PFSK-1 (cell line): ENCODE data around the gene SPACA4.

ENCODE experiments used
- FOXP2 ChIP-seq: optimal IDR thresholded peaks from 2 replicates; pipeline ENCODE3; 2011; ENCODE audit warnings: borderline replicate concordance, control low read depth, inconsistent platforms; ENCODE audit not compliant: insufficient read depth; ENCODE audit errors: extremely low read length, extremely low read depth
- POLR2AphosphoS5 ChIP-seq: IDR thresholded peaks from 2 replicates; pipeline ENCODE4 v1.6.1; 2012; ENCODE audit warnings: low read depth, mild to moderate bottlenecking, control low read depth, low read length, moderate library complexity
- REST ChIP-seq, 2 experiments: IDR thresholded peaks; 2 replicates each; pipeline versions ENCODE4 v1.6.1 to v1.8.0; 2011 to 2012; ENCODE audit warnings: low read depth in 2 of 2, low read length in 2 of 2, control low read depth in 1 of 2, inconsistent platforms in 1 of 2, mild to moderate bottlenecking in 1 of 2, moderate library complexity in 1 of 2; ENCODE audit not compliant: insufficient read depth in 1 of 2
- SIN3A ChIP-seq: IDR thresholded peaks from 2 replicates; pipeline ENCODE4 v1.6.1; 2012; ENCODE audit warnings: mild to moderate bottlenecking, low read length, moderate library complexity, borderline replicate concordance; ENCODE audit not compliant: insufficient read depth
- TAF1 ChIP-seq: IDR thresholded peaks from 2 replicates; pipeline ENCODE4 v1.6.1; 2012; ENCODE audit warnings: low read length, control low read depth, borderline replicate concordance; ENCODE audit not compliant: insufficient read depth

Gene SPACA4

GRCh38 chr19:48565090-48565489 is 41.5 kb upstream of the SPACA4 start:
- no peak for TF ChIP-seq FOXP2
- no peak for TF ChIP-seq TAF1
- TF ChIP-seq POLR2AphosphoS5, result no peak
- TF ChIP-seq SIN3A, result no peak
- no peak for TF ChIP-seq REST (IDR thresholded peaks at IDR 0.05; ENCODE audit: insufficient read depth in 1 of 2, low read depth in 2 of 2, low read length in 2 of 2)

GRCh38 chr19:48568345-48568886 is 38.1 kb upstream of the SPACA4 start:
- TF ChIP-seq TAF1, result no peak
- TF ChIP-seq POLR2AphosphoS5, result no peak
- TF ChIP-seq REST (IDR thresholded peaks at IDR 0.05; ENCODE audit: insufficient read depth in 1 of 2, low read depth in 2 of 2, low read length in 2 of 2), result no peak
- no peak for TF ChIP-seq FOXP2
- no peak for TF ChIP-seq SIN3A

GRCh38 chr19:48569814-48570213 is 36.7 kb upstream of the SPACA4 start:
- TF ChIP-seq POLR2AphosphoS5, result no peak
- TF ChIP-seq SIN3A, result no peak
- TF ChIP-seq FOXP2, result no peak
- TF ChIP-seq TAF1, result no peak
- no peak for TF ChIP-seq REST (IDR thresholded peaks at IDR 0.05; ENCODE audit: insufficient read depth in 1 of 2, low read depth in 2 of 2, low read length in 2 of 2)

GRCh38 chr19:48571378-48572162 is 35.0 kb upstream of the SPACA4 start:
- TF ChIP-seq SIN3A (no peak), POLR2AphosphoS5 (no peak), FOXP2 (no peak), REST (IDR thresholded peaks at IDR 0.05; ENCODE audit: insufficient read depth in 1 of 2, low read depth in 2 of 2, low read length in 2 of 2) (no peak), TAF1 (no peak)

- TF ChIP-seq TAF1 (no peak), POLR2AphosphoS5 (no peak), FOXP2 (no peak), REST (IDR thresholded peaks at IDR 0.05; ENCODE audit: insufficient read depth in 1 of 2, low read depth in 2 of 2, low read length in 2 of 2) (no peak), SIN3A (no peak)
Observed at GRCh38 chr19:48573163-48573505, 33.4 kb upstream of the SPACA4 start.
